Measurements from ENCODE around the gene OR6T1.

OR6T1 gene

GRCh38 chr11:123943738-123944137, at the start of gene OR6T1:
Gene OR6T1 (minus strand): TSS chr11:123943838. CDS start chr11:123943838, 0 bp downstream.
- DNase-seq (ENCODE audit: low spot score): no peak
- no peak for FAIRE-seq

GRCh38 chr11:123979311-123979710, 35.7 kb upstream of the OR6T1 start:
- DNase-seq (ENCODE audit: low spot score): no peak
- FAIRE-seq: no peak

GRCh38 chr11:123977731-123978347, 34.2 kb upstream of the OR6T1 start, which contains the start of gene OR10S1:
Gene OR10S1 (minus strand): TSS chr11:123977781. CDS start chr11:123977664, 117 bp downstream.
- no peak for FAIRE-seq

GRCh38 chr11:123976770-123977560, 33.3 kb upstream of the OR6T1 start:
- no peak for FAIRE-seq

More at GRCh38 chr11:123977731-123978347, 34.2 kb upstream of the OR6T1 start, which contains the start of gene OR10S1:
- DNase-seq (ENCODE audit: low spot score): no peak

GRCh38 chr11:123973816-123974215, 30.2 kb upstream of the OR6T1 start:
- FAIRE-seq (no peak), DNase-seq (ENCODE audit: low spot score) (no peak)

More at GRCh38 chr11:123976770-123977560, 33.3 kb upstream of the OR6T1 start:
- no peak for DNase-seq (ENCODE audit: low spot score)

- DNase-seq (ENCODE audit: low spot score) (no peak), FAIRE-seq (no peak)
These were observed 13.1 kb upstream of the OR6T1 start for GRCh38 chr11:123956752-123957151.

- DNase-seq (ENCODE audit: low spot score) (no peak), FAIRE-seq (no peak)
These were observed 1.5 kb upstream of the OR6T1 start for GRCh38 chr11:123945132-123945531.

GRCh38 chr11:123942413-123942812, 1.2 kb downstream of the OR6T1 start:
- FAIRE-seq (no peak), DNase-seq (ENCODE audit: low spot score) (no peak)

GRCh38 chr11:123939317-123939716, 4.3 kb downstream of the OR6T1 start, which contains the start of gene OR4D5:
Gene OR4D5 (plus strand): TSS chr11:123939617. CDS start chr11:123939617, 0 bp downstream.
- FAIRE-seq (no peak), DNase-seq (ENCODE audit: low spot score) (no peak)

GRCh38 chr11:123924027-123924426, 19.6 kb downstream of the OR6T1 start:
- FAIRE-seq (no peak), DNase-seq (ENCODE audit: low spot score) (no peak)

- DNase-seq (ENCODE audit: low spot score): no peak
- no peak for FAIRE-seq
These were observed 22.7 kb downstream of the OR6T1 start for GRCh38 chr11:123920943-123921342.

GRCh38 chr11:123905826-123906225, 37.8 kb downstream of the OR6T1 start:
- FAIRE-seq (no peak), DNase-seq (ENCODE audit: low spot score) (no peak)

- no peak for FAIRE-seq
- DNase-seq (ENCODE audit: low spot score): no peak
These were observed 38.7 kb downstream of the OR6T1 start for GRCh38 chr11:123904932-123905331.

- FAIRE-seq: no peak
- DNase-seq (ENCODE audit: low spot score): no peak
These were observed 39.7 kb downstream of the OR6T1 start for GRCh38 chr11:123903932-123904331.

GRCh38 chr11:123901867-123902266, 41.8 kb downstream of the OR6T1 start, which contains the start of gene OR8D4:
Gene OR8D4 (plus strand): TSS chr11:123902167. CDS start chr11:123906432, 4,265 bp downstream.
- FAIRE-seq (no peak), DNase-seq (ENCODE audit: low spot score) (no peak)

GRCh38 chr11:123899792-123900191, 43.8 kb downstream of the OR6T1 start:
- no peak for FAIRE-seq
- no peak for DNase-seq (ENCODE audit: low spot score)

All from RCC 7860 (cell line).